ENCODE data around the gene AGER.

AGER gene

GRCh38 chr6:32163559-32164258 is 20.3 kb downstream of the AGER start:
- Histone ChIP-seq H3K79me2 (ENCODE audit: insufficient read depth, low read length) (no peaks in the 10 kb centered on the region), H3K9me3 (ENCODE audit: insufficient read depth, low read length) (no peaks in the 10 kb centered on the region), H3F3A (ENCODE audit: insufficient read depth) (no peaks in the 10 kb centered on the region), H3K9me2 (replicated peaks; ENCODE audit: insufficient read depth, low read length) (no peaks in the 10 kb centered on the region), H3K4me2 (ENCODE audit: low read depth, low read length, poor library complexity, severe bottlenecking) (no peak overlapping the region), H4K20me1 (ENCODE audit: low read depth, low read length) (no peaks in the 10 kb centered on the region), H3K27ac (ENCODE audit: low read depth, low read length) (no peak overlapping the region), H3K9ac (ENCODE audit: low read length) (no peak overlapping the region), H3K27me3 (ENCODE audit: low read length) (no peaks in the 10 kb centered on the region), H3K4me3 (ENCODE audit: insufficient read depth, low read length, poor library complexity, severe bottlenecking) (no peak overlapping the region), H3K36me3 (ENCODE audit: low read length) (no peaks in the 10 kb centered on the region), H2AFZ (ENCODE audit: low read depth, low read length, severe bottlenecking) (no peak overlapping the region)
- no peak for TF ChIP-seq EZH2phosphoT487 (conservative IDR thresholded peaks at IDR 0.05; ENCODE audit: low read length)
- TF ChIP-seq, protein P1, sequence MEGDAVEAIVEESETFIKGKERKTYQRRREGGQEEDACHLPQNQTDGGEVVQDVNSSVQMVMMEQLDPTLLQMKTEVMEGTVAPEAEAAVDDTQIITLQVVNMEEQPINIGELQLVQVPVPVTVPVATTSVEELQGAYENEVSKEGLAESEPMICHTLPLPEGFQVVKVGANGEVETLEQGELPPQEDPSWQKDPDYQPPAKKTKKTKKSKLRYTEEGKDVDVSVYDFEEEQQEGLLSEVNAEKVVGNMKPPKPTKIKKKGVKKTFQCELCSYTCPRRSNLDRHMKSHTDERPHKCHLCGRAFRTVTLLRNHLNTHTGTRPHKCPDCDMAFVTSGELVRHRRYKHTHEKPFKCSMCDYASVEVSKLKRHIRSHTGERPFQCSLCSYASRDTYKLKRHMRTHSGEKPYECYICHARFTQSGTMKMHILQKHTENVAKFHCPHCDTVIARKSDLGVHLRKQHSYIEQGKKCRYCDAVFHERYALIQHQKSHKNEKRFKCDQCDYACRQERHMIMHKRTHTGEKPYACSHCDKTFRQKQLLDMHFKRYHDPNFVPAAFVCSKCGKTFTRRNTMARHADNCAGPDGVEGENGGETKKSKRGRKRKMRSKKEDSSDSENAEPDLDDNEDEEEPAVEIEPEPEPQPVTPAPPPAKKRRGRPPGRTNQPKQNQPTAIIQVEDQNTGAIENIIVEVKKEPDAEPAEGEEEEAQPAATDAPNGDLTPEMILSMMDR (IDR thresholded peaks at IDR 0.05; ENCODE audit: insufficient read depth, low read length, poor library complexity, severe bottlenecking), result no peak

GRCh38 chr6:32158052-32158451 is 26.0 kb downstream of the AGER start:
- Histone ChIP-seq H3K79me2 (ENCODE audit: insufficient read depth, low read length) (no peaks in the 10 kb centered on the region), H3K9me3 (ENCODE audit: insufficient read depth, low read length) (no peaks in the 10 kb centered on the region), H3K4me2 (ENCODE audit: low read depth, low read length, poor library complexity, severe bottlenecking) (no peak overlapping the region), H3K4me3 (ENCODE audit: insufficient read depth, low read length, poor library complexity, severe bottlenecking) (no peak overlapping the region), H3K36me3 (ENCODE audit: low read length) (0 out of 2 replicates have a peak, but pooled peaks cover 3% of the 10 kb centered on the region), H4K20me1 (ENCODE audit: low read depth, low read length) (no peaks in the 10 kb centered on the region), H3K27me3 (ENCODE audit: low read length) (no peaks in the 10 kb centered on the region), H3K9ac (ENCODE audit: low read length) (no peak overlapping the region), H3K9me2 (replicated peaks; ENCODE audit: insufficient read depth, low read length) (no peaks in the 10 kb centered on the region), H3F3A (ENCODE audit: insufficient read depth) (peaks cover 6% of the 10 kb centered on the region; the same call in 1 of the 2 replicates), H3K27ac (ENCODE audit: low read depth, low read length) (no peak overlapping the region), H2AFZ (ENCODE audit: low read depth, low read length, severe bottlenecking) (no peak overlapping the region)
- no peak for TF ChIP-seq EZH2phosphoT487 (conservative IDR thresholded peaks at IDR 0.05; ENCODE audit: low read length)
- TF ChIP-seq, protein P1 (IDR thresholded peaks at IDR 0.05; ENCODE audit: insufficient read depth, low read length, poor library complexity, severe bottlenecking), result no peak

DNA sequence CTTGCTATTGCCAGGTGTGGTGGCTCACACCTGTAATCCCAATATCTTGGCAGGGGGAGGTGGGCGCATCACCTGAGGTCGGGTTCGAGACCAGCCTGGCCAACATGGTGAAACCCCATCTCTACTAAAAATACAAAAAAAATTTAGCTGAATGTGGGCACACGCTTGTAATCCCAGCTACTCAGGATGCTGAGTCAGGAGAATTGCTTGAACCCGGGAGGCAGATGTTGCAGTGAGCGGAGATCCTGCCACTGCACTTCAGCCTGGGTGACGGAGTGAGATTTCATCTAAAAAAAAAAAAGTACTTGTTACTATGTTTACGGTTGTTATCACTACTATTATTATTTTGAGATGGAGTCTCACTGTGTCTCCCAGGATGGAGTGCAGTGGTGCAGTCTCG is 27.2 kb downstream of the AGER start:
- H3K4me3 ChIP-seq (ENCODE audit: insufficient read depth, low read length, poor library complexity, severe bottlenecking), result no peak overlapping the region
- H3K79me2 ChIP-seq (ENCODE audit: insufficient read depth, low read length), result no peaks in the 10 kb centered on the region
- no peaks in the 10 kb centered on the region for H3K9me3 ChIP-seq (ENCODE audit: insufficient read depth, low read length)
- H2AFZ ChIP-seq (ENCODE audit: low read depth, low read length, severe bottlenecking), result no peak overlapping the region
- peaks cover 8% of the 10 kb centered on the region; the same call in 1 of the 2 replicates for H3F3A ChIP-seq (ENCODE audit: insufficient read depth)
- H3K9ac ChIP-seq (ENCODE audit: low read length), result no peak overlapping the region
- H3K9me2 ChIP-seq (replicated peaks; ENCODE audit: insufficient read depth, low read length), result no peaks in the 10 kb centered on the region
- no peak for TF ChIP-seq EZH2phosphoT487 (conservative IDR thresholded peaks at IDR 0.05; ENCODE audit: low read length)
- TF ChIP-seq, protein P1 (IDR thresholded peaks at IDR 0.05; ENCODE audit: insufficient read depth, low read length, poor library complexity, severe bottlenecking), result no peak
- 0 out of 2 replicates have a peak, but pooled peaks cover 3% of the 10 kb centered on the region for H3K36me3 ChIP-seq (ENCODE audit: low read length)
- no peaks in the 10 kb centered on the region for H3K27me3 ChIP-seq (ENCODE audit: low read length)
- H3K4me2 ChIP-seq (ENCODE audit: low read depth, low read length, poor library complexity, severe bottlenecking), result no peak overlapping the region
- no peak overlapping the region for H3K27ac ChIP-seq (ENCODE audit: low read depth, low read length)
- no peaks in the 10 kb centered on the region for H4K20me1 ChIP-seq (ENCODE audit: low read depth, low read length)

Measured in SU-DHL-6 (cell line).